Karpas-422 (cell line): ENCODE measurements around the gene CDC25B. TPM values are rescaled to one million over a fixed set of nuclear protein-coding genes. Genes with fewer than 3 reads are reported as not detected.
"Not testable (repeated sequence)": the region's sequence is repeated elsewhere in the genome, so short reads cannot be mapped to it uniquely, and the experiment has no call there.

Experiments used
- DNase-seq: peaks from one replicate; pipeline ENCODE4 v3.0.0-alpha.2; 2015
- H2AFZ ChIP-seq: fragments of 200-600 bp; sonication (generic); 2 replicates; pipeline ENCODE4 v1.6.1; 2014; ENCODE audit warnings: antibody characterized with exemption, low read length, mixed read lengths
- H3K27ac ChIP-seq: fragments of 200-600 bp; sonication (generic); 2 replicates; pipeline ENCODE4 v1.5.1; 2014; ENCODE audit warnings: mild to moderate bottlenecking, low read length, moderate library complexity
- H3K27me3 ChIP-seq: fragments of 200-600 bp; sonication (generic); 2 replicates; pipeline ENCODE4 v1.6.1; 2014; ENCODE audit warnings: low read length, mixed read lengths
- H3K36me3 ChIP-seq: fragments of 200-600 bp; sonication (generic); 2 replicates; pipeline ENCODE4 v1.6.1; 2014; ENCODE audit warnings: low read length, mixed read lengths; ENCODE audit not compliant: insufficient read depth
- H3K4me1 ChIP-seq: fragments of 200-600 bp; sonication (generic); 2 replicates; pipeline ENCODE4 v1.6.1; 2014; ENCODE audit warnings: mild to moderate bottlenecking, low read length, mixed read lengths
- H3K4me2 ChIP-seq: fragments of 200-600 bp; sonication (generic); 2 replicates; pipeline ENCODE4 v1.6.1; 2014; ENCODE audit warnings: low read length, low read depth, mild to moderate bottlenecking; ENCODE audit not compliant: poor library complexity, severe bottlenecking
- H3K4me3 ChIP-seq: fragments of 200-600 bp; sonication (generic); 2 replicates; pipeline ENCODE4 v1.5.1; 2014; ENCODE audit warnings: mild to moderate bottlenecking, antibody characterized with exemption, low read length, mixed read lengths
- H3K79me2 ChIP-seq: fragments of 200-600 bp; sonication (generic); 2 replicates; pipeline ENCODE4 v1.6.1; 2014; ENCODE audit warnings: mild to moderate bottlenecking, low read length, mixed read lengths
- H3K9ac ChIP-seq: fragments of 200-600 bp; sonication (generic); 2 replicates; pipeline ENCODE4 v1.6.0; 2014; ENCODE audit warnings: low read length
- H3K9me2 ChIP-seq: fragments of 200-600 bp; sonication (generic), shearing (Covaris generic); replicated peaks from 2 replicates; pipeline ENCODE4 v1.6.0; 2014; ENCODE audit warnings: mild to moderate bottlenecking, low read length, moderate library complexity; ENCODE audit not compliant: insufficient read depth
- H3K9me3 ChIP-seq: fragments of 300-700, 200-600 bp; sonication (generic); 2 replicates; pipeline ENCODE4 v1.6.1; 2014; ENCODE audit warnings: low read length, mixed read lengths
- H4K20me1 ChIP-seq: fragments of 200-600 bp; sonication (generic); 2 replicates; pipeline ENCODE4 v1.6.1; 2014; ENCODE audit warnings: mild to moderate bottlenecking, antibody characterized with exemption, low read length, low read depth; ENCODE audit not compliant: insufficient read depth
- total RNA-seq: library from RNA; depleted of rRNA; stranded (reverse); fragments of >200 nt; shearing (Covaris generic); gene quantifications from 2 replicates; pipeline ENCODE4 v1.2.3, GENCODE V29; 2014; ENCODE audit warnings: low replicate concordance

The CDC25B gene
- total RNA-seq, 1 experiment from 2014 or later: 11.7 TPM

GRCh38 chr20:3826420-3826819 is 30.3 kb downstream of the CDC25B start:
- H3K9ac ChIP-seq: no peak overlapping the region
- H2AFZ ChIP-seq: no peak overlapping the region
- H4K20me1 ChIP-seq: no peaks in the 10 kb centered on the region
- H3K9me3 ChIP-seq: no peaks in the 10 kb centered on the region
- DNase-seq: no peak
- no peak overlapping the region for H3K4me3 ChIP-seq
- no peak overlapping the region for H3K27ac ChIP-seq
- H3K4me2 ChIP-seq: no peak overlapping the region
- H3K79me2 ChIP-seq: peaks cover 7% of the 10 kb centered on the region
- H3K27me3 ChIP-seq: no peaks in the 10 kb centered on the region
- 0 out of 2 replicates have a peak, but pooled peaks cover 5% of the 10 kb centered on the region for H3K36me3 ChIP-seq
- peaks cover 5% of the 10 kb centered on the region for H3K4me1 ChIP-seq
- H3K9me2 ChIP-seq: no peaks in the 10 kb centered on the region

DNA sequence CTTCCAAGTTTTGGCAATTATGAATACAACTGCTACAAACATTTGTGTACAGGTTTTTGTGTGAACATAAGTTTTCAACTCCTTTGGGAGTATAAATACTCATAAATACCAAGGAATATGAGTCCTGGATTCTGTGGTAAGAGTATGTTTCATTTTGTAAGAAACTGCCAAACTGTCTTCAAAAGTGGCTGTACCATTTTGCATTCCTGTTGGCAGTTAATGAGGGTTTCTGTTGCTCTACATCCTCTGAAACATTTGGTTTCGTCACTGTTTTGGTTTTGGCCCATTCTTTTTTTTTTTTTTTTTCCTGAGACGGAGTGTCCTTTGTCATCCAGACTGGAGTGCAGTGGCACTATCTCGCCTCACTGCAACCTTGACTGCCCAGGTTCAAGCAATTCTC is 32.7 kb downstream of the CDC25B start:
- no peaks in the 10 kb centered on the region for H4K20me1 ChIP-seq
- H3K36me3 ChIP-seq: no peaks in the 10 kb centered on the region
- no peak for DNase-seq
- H3K9me2 ChIP-seq: no peaks in the 10 kb centered on the region
- H3K4me2 ChIP-seq: no peak overlapping the region
- H3K4me1 ChIP-seq: no peaks in the 10 kb centered on the region
- no peaks in the 10 kb centered on the region for H3K79me2 ChIP-seq
- no peaks in the 10 kb centered on the region for H3K9me3 ChIP-seq
- H3K9ac ChIP-seq: no peak overlapping the region
- no peak overlapping the region for H3K4me3 ChIP-seq
- H3K27ac ChIP-seq: no peak overlapping the region
- no peak overlapping the region for H2AFZ ChIP-seq
- H3K27me3 ChIP-seq: no peaks in the 10 kb centered on the region

GRCh38 chr20:3829891-3830290 is 33.8 kb downstream of the CDC25B start:
- H3K4me2 ChIP-seq, H3K9me3 ChIP-seq, H3K79me2 ChIP-seq, H4K20me1 ChIP-seq, H2AFZ ChIP-seq, H3K9ac ChIP-seq, H3K9me2 ChIP-seq, H3K36me3 ChIP-seq, H3K4me3 ChIP-seq, H3K27ac ChIP-seq, DNase-seq, H3K4me1 ChIP-seq, H3K27me3 ChIP-seq: not testable (repeated sequence)

DNA sequence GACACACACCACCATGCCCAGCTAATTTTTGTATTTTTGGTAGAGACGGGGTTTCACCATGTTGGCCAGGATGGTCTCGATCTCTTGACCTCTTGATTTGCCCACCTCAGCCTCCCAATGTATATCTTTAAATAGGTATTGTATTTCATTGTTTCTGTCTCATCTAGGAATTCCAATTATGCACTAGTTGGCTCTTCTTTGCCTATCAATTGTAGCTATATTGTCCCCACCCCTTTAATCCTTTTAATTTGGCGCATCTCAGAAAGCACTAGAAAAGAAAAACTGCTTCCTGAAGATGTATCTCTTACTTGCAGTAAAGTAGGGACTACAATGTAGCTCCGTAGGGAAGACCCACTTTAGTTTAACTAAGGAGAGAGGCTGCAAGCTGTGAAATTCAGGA is 40.0 kb downstream of the CDC25B start:
- Histone ChIP-seq H3K4me2 (no peak overlapping the region), H3K4me3 (no peak overlapping the region), H3K27me3 (no peaks in the 10 kb centered on the region), H2AFZ (no peak overlapping the region), H3K36me3 (no peaks in the 10 kb centered on the region), H4K20me1 (no peaks in the 10 kb centered on the region), H3K9me3 (no peaks in the 10 kb centered on the region), H3K27ac (no peak overlapping the region), H3K9ac (no peak overlapping the region), H3K79me2 (no peaks in the 10 kb centered on the region), H3K4me1 (no peaks in the 10 kb centered on the region), H3K9me2 (no peaks in the 10 kb centered on the region)
- DNase-seq: no peak

GRCh38 chr20:3839328-3839727 is 43.2 kb downstream of the CDC25B start:
- Histone ChIP-seq H3K4me1 (no peaks in the 10 kb centered on the region), H2AFZ (no peak overlapping the region), H3K27ac (no peak overlapping the region), H3K27me3 (no peaks in the 10 kb centered on the region), H3K4me3 (no peak overlapping the region), H3K9ac (no peak overlapping the region), H4K20me1 (no peaks in the 10 kb centered on the region), H3K36me3 (no peaks in the 10 kb centered on the region), H3K4me2 (no peak overlapping the region), H3K79me2 (no peaks in the 10 kb centered on the region), H3K9me3 (no peaks in the 10 kb centered on the region), H3K9me2 (no peaks in the 10 kb centered on the region)
- no peak for DNase-seq

DNA sequence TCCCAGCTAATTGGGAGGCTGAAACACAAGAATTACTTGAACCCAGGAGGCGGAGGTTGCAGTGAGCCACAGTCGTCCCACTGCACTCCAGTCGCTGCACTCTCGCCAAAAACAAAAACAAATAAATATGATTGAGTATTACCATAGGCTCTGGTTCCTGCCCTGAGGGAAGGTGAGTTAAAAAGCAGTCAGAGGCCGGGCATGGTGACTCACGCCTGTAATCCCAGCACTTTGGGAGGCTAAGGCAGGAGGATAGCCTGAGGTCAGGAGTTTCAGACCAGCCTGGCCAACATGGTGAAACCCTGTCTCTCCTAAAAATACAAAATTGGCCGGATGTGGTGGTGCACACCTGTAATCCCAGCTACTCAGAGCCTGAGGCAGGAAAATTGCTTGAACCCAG is 44.1 kb downstream of the CDC25B start:
- not testable (repeated sequence) for H2AFZ ChIP-seq, H3K9ac ChIP-seq, H3K9me3 ChIP-seq, H3K4me2 ChIP-seq, H3K4me3 ChIP-seq, H3K36me3 ChIP-seq, H4K20me1 ChIP-seq, H3K4me1 ChIP-seq, DNase-seq, H3K79me2 ChIP-seq, H3K9me2 ChIP-seq, H3K27ac ChIP-seq, H3K27me3 ChIP-seq

- no peak for DNase-seq
- Histone ChIP-seq H3K79me2 (peaks cover 13% of the 10 kb centered on the region), H3K4me2 (no peak overlapping the region), H3K4me1 (peaks cover 7% of the 10 kb centered on the region), H4K20me1 (no peaks in the 10 kb centered on the region), H2AFZ (no peak overlapping the region), H3K9me3 (no peaks in the 10 kb centered on the region), H3K9me2 (no peaks in the 10 kb centered on the region), H3K4me3 (no peak overlapping the region), H3K27me3 (no peaks in the 10 kb centered on the region), H3K9ac (no peak overlapping the region), H3K27ac (no peak overlapping the region), H3K36me3 (no peaks in the 10 kb centered on the region)
These were observed 46.3 kb downstream of the CDC25B start for GRCh38 chr20:3842348-3842930.

DNA sequence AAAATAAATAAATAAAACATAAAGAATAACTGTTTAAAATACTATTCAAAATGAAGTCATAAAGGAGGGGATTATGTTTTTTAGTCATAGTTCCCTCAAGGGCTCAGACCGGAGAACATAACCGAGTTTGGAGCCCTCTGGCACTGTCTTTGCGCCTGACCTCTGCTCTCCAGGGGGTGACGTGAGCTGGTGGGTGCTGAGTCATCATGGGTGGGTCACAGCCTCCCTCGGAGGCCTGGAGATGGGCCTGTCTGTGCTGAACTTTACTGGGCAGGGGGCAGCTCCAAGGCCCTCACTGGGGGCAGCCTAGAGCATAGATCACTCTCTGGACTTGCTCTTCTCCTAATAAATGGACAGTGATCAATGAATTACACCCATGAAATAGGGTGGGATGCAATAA is 47.4 kb downstream of the CDC25B start:
- Histone ChIP-seq H3K4me2 (no peak overlapping the region), H2AFZ (no peak overlapping the region), H3K36me3 (no peaks in the 10 kb centered on the region), H3K9ac (no peak overlapping the region), H3K9me3 (no peaks in the 10 kb centered on the region), H3K4me3 (no peak overlapping the region), H3K79me2 (peaks cover 24% of the 10 kb centered on the region), H3K27ac (no peak overlapping the region), H3K9me2 (no peaks in the 10 kb centered on the region), H4K20me1 (no peaks in the 10 kb centered on the region), H3K4me1 (peaks cover 12% of the 10 kb centered on the region), H3K27me3 (no peaks in the 10 kb centered on the region)
- no peak for DNase-seq
